ENCODE measurements around the gene ADAM8. TPM values are rescaled to one million over a fixed set of nuclear protein-coding genes. Genes with fewer than 3 reads are reported as not detected.

The ADAM8 gene
- total RNA-seq, 1 donor from 2014 or later = 7.4 TPM

DNA sequence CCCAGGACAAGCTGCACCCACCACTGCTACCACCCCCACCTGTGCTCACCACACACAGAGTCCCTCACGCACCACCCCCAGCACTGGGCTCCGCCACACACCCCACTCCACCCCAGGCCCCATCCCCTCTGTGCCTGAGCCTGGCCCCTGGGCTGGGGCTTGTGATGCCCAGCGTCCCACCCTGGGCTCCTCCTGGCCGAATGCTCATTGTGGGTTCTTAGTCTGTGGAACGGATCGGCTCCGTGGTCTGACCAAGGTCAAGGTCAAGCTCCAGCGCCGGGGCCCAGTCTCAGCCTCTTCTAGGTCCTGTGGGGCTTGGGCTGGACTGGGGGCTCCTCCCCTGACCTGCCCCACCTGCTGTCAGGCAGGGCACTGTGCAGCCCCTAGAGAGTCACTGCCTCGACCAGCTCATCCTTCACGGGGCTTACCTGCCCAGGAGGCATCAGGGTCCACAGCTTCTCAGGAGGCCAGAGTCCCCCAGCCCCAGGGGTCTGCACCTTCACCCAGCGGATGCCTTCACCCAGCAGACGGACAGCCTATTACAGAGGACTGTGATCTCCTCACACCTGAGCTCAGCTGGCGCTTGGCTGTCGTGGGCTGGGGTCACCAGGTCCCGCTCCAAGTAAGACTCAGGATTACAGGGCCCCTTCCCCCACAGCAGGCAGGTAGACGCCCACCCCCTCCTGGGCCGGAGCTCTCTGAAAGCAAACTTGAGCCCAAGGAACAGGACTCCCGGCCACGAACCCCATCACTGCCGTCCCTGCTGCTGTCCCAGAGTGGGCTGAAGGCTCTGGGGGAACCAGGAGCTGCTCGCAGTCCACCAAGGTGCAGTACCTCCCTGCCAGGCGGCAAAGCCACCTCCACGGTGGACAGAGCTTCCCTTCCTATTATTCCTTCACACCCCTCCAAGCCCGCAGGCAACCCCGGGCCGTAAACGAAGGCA is 61.9 kb downstream of the ADAM8 start:
- no peak for DNase-seq (ENCODE audit: low spot score)

DNA sequence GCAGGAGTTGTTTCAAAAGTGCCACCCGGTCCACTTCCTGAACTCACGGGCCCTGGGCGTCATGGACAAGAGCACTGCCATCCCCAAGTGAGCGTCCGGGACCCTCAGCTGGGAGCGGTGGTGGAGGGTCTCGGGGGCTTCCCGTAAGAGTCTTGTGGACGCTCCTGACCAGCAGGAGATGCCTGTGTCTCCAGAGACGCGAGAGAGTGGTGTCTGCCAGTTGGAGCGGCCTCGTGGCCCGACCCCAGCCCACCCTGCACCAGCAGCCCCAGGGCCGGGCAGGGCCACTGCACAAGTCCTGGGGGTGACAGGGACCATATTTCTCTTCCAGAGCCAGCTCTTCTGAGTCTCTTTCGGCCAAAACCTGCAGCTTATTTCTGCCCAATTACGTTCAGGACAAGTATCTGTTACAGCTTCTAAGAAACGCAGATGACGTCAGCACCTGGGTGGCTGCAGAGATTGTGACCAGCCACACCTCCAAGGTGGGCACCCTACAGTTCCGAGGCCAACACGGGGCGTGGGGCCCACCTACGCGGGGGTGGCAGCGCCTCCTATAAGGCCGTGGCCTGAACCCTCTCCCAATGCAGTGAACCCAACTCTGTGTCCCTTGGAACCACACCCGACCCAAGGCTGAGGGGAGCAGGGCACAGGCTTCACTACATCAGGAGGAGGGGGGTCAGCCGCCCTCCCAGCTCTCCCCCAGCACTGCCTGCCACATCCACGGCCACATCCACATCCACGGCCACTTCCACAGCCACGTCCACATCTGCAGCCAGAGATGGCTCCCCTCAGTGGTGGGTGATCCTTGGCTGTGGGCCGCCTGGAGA is 62.8 kb downstream of the ADAM8 start:
- ATAC-seq = no peak

More for the DNA sequence above, 61.9 kb downstream of the ADAM8 start:
- ATAC-seq = no peak

DNA sequence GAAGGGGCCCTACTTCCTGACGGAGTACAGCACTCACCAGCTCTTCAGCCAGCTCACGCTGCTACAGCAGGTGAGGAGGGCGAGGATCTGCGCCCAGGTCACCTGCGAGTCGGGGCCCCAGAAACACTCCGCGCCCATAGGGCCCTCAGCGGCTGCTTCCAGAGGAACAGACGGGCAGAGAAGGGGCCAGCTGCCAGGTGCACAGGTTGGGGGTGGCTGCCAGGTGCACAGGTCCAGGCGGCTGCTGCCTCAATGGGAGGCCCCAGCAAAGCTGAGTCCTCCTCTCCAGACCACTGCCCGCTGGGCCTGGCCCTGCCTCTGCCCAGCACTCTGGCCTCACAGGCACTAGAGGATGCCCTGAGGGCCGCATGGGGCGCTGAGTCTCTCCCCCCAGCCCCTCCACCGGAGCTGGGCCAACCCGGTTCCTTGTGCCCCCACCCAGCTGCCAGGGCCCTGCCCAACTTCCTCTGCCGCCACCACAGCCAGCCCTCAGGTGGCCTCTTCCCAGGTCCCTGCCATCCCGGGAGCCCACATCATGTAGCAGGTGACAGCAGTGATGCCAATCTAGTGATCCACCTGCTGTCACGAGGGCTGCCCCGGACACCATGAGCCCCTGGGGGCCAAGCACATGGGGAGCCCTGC is 63.7 kb downstream of the ADAM8 start:
- ATAC-seq (no peak), DNase-seq (ENCODE audit: low spot score) (no peak)

More for the DNA sequence above, 62.8 kb downstream of the ADAM8 start:
- no peak for DNase-seq (ENCODE audit: low spot score)

Other genes starting within 250 kb of the ADAM8 start
- gene ADGRA1, start 188.9 kb downstream of the ADAM8 start, total RNA-seq = 0.83 TPM
- 8.5 TPM for gene KNDC1, start 116.6 kb downstream of the ADAM8 start, total RNA-seq
- not detected for gene UTF1, start 46.7 kb downstream of the ADAM8 start, total RNA-seq
- 0.15 TPM for gene VENTX, start 39.0 kb downstream of the ADAM8 start, total RNA-seq
- 25.7 TPM for gene TUBGCP2, start 32.0 kb upstream of the ADAM8 start, total RNA-seq
- 30.2 TPM for gene ZNF511, start 32.0 kb upstream of the ADAM8 start, total RNA-seq
- gene CALY, start 60.0 kb upstream of the ADAM8 start, total RNA-seq = 0.45 TPM
- 275 TPM for gene PRAP1, start 70.5 kb upstream of the ADAM8 start, total RNA-seq
- 177 TPM for gene FUOM, start 81.2 kb upstream of the ADAM8 start, total RNA-seq
- gene ECHS1, start 96.5 kb upstream of the ADAM8 start, total RNA-seq = 764 TPM
- gene PAOX, start 102.4 kb upstream of the ADAM8 start, total RNA-seq = 18.0 TPM
- 47.3 TPM for gene MTG1, start 117.3 kb upstream of the ADAM8 start, total RNA-seq
- gene SPRN, start 147.8 kb upstream of the ADAM8 start, total RNA-seq = 0.18 TPM
- 0.53 TPM for gene SCART1, start 177.1 kb upstream of the ADAM8 start, total RNA-seq

Data from left lobe of liver (tissue), 2 donors.